SKM-1 treated with dmso at 0.1 percent for 144 hours (cell line): ENCODE measurements around the gene SPNS2.

Source experiments
- DNase-seq: peaks from one replicate; lab custom pipeline; 2025; ENCODE audit not compliant: unreplicated experiment; lab: John Stamatoyannopoulos, UW

The SPNS2 gene, protein sequence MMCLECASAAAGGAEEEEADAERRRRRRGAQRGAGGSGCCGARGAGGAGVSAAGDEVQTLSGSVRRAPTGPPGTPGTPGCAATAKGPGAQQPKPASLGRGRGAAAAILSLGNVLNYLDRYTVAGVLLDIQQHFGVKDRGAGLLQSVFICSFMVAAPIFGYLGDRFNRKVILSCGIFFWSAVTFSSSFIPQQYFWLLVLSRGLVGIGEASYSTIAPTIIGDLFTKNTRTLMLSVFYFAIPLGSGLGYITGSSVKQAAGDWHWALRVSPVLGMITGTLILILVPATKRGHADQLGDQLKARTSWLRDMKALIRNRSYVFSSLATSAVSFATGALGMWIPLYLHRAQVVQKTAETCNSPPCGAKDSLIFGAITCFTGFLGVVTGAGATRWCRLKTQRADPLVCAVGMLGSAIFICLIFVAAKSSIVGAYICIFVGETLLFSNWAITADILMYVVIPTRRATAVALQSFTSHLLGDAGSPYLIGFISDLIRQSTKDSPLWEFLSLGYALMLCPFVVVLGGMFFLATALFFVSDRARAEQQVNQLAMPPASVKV

DNA sequence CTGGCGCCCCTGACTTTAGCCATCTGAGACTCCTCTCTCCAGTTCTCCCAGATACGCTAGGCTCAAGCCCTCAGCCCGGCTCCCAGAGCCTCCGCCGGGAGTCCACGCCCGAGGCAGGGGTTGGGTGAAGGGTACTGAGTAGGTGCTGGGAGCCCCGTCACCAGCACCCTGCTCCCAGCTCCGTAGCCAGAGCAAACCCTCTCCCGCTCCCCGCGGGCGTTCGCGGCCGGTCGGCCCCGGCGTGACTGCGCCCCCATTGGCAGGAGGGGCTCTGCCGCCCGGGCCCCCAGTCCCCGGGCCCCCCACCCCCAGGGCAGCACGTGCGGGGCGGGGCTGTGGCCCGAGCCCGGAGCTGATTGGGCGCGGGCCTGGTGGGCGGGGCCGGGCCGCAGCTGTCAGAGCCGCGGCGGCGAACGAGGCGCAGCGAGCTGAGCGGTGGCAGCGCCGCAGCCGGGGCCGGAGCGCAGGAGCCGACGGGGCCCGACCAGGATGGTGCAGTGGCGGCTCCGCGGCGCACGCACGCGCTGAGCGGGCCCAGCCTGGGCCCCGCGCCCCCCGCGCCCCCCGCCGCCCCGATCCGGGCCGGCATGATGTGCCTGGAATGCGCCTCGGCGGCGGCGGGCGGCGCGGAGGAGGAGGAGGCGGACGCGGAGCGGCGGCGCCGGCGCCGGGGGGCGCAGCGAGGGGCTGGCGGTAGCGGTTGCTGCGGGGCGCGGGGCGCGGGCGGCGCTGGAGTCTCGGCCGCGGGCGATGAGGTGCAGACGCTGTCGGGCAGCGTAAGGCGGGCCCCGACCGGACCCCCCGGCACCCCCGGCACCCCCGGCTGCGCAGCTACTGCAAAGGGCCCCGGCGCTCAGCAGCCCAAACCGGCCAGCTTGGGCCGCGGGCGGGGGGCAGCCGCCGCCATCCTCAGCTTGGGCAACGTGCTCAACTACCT lies at the start of gene SPNS2:
TSS of gene SPNS2 (plus strand) at position 421 of the 937 bp plus-strand sequence. CDS start at position 588, 167 bp downstream.
- peak; percentile 34 for DNase-seq

DNA sequence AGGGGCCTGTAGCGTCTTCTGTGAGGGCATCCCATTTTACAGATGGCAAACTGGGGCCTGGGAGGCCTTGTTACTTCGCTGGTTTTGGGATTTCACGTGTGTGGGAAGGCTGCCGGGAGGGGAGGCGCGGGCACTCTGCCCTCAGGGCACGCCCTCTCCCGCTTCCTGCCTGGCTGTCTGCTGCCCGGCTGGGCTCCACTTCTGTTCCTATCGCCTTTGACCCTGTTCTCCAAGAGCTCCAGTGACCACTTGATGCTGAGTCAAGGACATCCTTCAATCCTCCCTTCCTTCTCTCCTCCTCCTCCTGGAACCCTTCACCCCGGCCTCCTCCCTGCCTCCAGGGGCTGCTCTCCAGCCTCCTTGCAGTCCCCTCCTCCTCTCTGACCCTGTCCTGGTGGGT lies 48.9 kb upstream of the SPNS2 start:
- DNase-seq, result no peak

DNA sequence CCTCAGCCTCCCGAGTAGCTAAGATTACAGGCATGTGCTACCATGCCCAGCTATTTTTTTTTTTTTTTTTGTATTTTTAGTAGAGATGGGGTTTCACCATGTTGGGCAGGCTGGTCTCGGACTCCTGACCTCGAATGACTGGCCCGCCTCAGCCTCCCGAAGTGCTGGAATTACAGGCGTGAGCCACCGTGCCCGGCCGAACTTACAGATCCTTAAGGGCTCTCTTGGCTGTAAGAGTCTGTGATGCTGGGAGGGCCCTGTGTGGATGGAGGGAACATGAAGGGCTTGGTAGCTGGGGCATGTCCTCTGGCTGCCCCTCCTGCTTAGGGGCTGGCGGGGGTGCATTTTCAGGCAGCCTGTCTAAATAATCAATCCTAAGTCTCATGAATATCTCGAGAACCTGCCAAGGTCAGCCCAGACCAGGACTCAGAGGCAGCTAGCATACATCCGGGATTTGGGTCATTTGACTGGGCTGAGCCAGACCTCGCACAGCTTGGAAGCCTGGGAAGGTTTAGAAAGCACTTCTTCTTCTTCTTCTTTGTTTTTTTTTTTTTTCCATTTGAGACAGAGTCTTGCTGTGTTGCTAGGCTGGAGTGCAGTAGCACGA lies 47.9 kb upstream of the SPNS2 start:
- no peak for DNase-seq

DNA sequence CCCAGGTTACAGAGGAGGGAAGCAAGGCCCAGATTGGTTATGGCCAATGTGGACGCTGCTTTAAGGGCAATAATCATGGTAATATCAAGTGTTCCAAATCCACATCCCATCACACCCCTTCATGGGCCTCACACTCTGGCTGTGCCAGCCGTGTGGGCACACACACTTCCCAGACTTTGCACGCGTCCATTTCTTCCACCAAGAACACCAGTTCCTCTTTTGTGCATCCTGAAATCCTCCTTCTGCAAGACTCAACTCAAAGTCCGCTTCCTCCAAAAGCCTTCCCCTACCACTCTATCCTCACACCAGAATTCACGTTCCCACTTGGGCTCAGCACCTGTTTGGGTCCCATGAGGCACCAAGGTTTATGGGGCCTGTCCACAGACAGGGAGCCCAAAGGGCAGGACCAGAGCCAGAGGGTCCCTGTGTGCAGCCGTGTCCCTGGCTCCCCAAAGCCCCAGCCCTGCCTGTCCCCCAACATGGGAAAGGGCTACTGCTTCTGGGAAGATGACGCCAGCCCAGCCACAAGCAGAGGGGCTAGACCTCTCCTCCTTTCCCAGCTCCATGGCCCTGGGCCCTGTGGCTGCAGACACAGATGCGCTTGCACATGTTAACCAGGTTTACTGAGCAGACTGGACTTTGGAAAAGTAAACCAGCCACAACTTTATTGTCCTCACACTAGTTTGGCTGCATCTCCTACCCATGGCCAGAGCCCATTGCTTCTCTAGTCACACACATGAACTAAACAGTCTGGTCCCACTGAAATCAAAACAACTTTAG lies 44.7 kb upstream of the SPNS2 start:
- DNase-seq, result no peak

DNA sequence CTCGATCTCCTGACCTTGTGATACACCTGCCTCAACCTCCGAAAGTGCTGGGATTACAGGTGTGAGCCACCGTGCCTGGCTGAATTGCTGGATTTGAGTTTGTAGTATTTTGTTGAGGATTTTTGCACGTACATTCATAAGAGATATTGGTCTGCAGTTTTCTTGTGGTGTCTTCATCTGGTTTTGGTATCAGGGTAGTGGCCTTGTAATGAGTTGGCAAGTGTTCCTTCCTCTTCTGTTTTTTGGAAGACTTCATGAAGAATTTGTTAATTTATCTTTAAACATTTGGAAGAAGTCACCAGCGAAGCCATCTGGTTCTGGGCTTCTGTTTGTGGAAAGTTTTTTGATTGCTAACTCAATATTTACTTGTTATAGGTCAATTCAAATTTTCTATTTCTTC lies 38.0 kb upstream of the SPNS2 start:
- DNase-seq, result no peak

DNA sequence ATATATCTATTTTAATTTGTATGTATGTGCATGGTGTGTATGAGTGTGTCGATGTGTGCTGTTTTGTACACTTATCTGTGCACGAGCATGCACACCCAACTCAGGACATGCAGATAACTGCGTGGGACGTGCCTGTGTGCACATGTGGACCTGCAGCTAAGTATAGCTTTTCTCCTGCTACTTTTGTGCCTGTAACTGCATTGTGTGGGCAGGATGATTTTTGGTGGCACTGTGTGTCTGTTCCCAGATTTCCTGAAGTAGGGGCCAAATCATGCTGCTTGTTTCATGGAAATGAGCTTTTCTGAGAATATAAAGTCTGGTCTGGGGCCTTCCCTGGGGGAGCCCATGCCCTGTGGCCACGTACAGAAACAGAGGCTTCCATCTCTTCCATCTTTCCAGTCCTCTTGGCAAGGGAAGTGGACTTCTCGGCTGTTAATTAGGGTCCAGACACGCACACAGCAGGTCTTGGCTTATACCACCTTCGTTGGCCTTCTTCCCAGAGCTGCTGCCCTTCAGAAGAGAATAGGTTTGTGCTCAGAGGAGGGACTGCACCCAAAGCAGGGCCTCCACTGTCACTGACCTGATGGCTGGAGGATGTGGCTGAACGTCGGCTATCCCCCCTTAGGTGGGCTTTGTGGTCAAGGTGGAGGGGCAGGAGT lies 34.7 kb upstream of the SPNS2 start:
- no peak for DNase-seq

DNA sequence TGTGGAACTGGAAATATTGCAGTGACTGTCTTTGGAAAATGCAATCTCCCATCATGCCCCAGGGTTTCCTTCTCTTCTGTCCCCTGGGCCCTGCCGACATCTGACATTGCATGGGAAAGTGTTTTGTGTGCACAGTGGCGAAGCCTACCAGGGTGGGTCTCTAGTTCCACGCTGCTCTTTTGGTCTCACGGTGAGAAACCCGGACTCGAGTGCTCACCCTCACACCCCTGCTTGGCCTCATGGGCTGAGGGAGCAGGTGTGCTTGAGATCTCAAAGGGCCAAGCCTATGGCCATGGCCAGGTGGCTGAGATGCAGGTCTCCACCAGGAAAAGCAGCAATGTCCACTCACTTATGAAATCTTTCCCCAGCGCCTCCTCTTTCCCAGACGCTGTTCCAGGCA lies 32.9 kb upstream of the SPNS2 start:
- no peak for DNase-seq

DNA sequence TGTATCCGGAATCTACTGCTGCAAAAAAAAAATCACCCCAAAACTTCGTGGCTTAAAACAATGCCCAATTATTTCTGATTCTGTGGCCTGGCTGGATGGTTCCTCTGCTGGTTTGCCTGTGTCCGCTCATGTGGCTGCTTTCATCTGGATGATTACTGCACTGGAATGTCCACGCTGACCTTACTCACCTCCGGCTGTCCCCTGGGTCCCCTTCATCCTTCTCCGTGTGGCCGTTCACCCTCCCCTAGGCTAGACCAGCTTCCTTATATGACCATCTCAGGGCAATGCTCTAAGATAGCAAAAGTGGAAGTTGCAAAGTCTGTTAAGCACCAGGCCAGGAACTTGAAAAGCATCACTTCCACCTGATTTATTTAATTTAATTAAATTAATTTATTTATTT lies 31.4 kb upstream of the SPNS2 start:
- no peak for DNase-seq

DNA sequence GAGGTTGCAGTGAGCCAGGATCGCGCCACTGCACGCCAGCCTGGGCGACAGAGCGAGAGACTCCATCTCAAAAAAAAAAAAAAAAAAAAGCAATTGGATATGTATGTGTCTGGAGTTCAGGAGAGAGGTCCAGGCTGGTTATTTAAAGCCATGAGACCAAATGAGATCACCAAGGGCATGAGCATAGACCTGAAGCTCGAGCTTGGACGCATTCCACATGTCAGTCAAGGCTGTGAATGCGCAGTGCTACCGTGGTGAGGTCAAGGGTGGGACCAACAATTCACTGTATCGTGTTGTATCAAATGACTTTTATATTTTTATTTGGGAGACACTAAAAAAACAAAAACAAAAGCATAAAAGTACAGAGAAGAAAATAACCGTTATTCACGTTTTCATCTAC lies 29.1 kb upstream of the SPNS2 start:
- no peak for DNase-seq

DNA sequence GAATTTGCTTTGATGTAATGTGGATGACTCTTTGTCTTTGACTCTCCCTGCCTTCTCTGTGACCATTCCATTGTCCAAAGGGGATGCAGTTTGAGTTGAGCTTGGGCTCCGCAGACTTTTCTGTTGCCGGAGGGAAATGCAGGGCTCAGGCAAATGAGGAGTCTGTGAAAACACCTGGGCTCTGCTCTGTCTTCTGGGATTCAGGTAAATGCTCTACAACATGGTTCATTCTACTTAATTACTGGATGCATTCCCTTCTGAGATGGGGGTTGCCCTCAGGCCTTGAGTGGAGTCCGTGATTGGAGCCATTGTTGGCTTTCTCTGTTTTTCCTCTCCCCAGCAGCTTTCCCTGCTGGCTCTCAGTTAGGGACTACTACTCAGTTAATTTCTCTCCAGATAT lies 26.4 kb upstream of the SPNS2 start:
- DNase-seq, result no peak

DNA sequence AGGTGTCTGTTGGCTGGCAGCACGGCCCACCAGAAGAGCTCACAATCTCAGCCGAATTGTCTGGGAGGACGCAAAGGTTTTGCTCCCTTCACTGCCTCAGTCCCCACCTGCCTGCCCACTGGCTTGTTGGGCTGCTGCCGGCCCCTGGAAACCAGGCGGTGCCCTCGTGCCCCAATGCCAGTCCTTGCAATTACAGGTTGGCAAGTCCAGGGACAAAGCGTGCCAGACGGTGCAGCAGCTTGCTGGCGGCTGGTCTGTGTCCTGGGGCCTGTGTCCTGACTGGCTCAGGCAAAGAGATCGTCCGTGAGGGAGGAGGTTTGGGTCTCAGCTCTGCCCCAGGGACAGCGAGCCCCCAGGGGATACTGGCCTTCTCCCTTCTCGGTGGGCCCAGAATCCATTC lies 24.6 kb upstream of the SPNS2 start:
- no peak for DNase-seq

DNA sequence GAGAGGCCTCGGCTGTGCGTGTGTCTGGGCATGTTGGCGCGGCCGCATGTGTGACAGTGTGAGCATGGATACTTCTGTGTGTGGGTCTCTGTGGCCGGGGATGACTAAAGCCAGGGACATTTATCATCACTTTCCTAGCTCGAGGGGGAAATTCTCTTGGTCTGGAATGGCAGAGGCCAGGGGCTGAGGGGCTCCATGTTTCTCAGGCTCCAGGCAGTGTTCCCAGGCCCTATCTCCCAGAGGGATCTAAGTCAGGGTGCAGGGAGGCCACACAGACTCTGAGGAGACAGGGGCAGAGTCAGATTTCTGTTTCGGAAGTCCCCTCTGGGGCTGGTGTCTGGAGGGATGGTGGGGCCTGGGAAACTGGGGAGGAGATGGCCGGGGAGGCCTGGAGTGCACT lies 23.7 kb upstream of the SPNS2 start:
- DNase-seq, result no peak

DNA sequence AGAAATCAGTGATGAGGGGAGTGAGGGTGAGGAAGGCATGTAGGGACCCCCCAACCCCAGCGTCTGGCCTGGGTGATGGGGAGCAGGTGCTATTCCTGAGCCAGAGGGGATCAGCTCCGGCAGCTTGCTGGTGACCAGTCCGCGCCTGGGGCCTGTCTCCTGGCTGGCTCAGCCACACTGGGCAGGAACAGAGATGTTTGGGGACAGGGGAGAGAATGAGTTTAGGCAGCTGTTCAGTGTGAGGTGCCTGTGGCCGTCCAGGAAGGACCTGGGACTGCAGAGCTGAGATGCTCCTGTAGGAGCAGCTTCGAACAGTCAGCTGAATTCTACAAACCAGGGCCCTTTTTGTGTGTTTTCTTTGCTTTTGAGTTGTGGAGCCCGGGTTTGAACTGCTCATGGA lies 23.2 kb upstream of the SPNS2 start:
- no peak for DNase-seq

DNA sequence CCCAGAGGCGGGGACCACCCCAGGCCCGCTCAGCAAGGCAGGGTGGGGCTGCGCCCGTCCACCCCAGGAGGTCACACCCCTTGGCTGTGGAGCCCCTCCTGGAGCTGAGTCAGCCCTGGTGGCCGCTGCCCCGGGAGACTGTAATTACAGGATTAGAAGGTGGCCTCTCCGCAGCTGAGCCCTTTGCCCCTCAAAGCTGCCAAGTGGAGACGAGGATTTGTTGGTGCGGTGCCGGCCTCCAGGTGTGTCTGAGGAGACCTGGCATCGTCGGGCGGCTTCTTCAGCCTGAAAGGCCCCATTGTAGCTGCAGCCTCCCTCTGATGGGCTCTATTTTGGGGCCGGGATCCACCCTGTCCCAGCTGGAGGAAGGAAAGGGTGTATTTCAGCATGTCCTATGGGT lies 22.7 kb upstream of the SPNS2 start:
- no peak for DNase-seq

DNA sequence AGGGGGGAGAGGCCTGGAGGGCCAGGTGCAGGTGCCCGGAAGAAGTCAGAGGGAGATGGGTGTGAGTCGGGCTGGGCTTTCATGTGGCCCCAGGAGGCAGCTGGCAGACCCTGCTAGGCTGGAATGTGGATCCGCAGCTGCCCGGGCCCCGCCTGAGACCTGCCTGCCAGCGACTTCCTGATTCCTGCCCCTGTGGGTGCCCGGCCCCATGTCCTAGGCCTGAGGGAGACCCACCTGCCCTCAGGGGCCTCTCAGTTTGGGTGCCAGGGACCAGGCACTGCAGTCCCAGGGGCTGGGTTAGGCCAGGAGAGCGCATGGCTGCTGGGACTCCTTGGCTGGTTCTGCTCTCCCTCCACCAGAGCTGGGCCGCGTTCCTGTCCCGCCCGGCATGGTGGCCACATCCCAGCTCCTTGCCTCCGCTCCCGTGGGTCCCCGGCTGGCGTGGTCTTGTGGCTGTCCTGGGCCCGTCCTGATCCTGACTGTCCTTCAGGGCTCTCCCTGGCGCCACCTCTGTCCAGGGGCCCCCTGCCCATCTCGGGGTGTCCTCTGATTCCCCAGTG lies 22.1 kb upstream of the SPNS2 start:
- DNase-seq, result no peak

DNA sequence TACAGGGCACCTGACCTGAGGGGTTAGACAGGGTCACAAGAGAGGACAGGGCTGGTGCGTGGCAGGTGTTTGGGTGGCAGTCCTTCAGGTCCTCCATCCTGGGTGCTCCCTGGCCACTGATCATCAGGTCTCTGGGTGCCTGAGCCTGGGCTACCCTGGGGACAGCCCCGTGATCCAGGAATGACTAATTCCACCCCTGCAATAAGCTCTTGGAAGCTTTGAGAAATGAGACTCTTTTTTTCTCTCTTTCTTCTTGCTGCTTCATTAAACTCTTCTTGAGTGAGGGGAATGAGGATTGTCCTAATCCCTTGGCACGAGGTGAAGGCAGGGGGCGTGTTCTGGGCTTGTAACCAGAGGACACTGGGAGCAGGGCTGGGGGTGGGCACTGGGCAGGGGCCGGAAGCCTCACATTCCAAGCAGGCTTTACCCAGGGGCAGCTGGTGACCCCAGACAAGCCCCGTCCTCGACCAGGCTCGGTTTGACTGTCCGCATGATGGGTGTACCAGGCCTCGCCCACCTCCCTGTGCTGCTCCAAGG lies 21.4 kb upstream of the SPNS2 start:
- DNase-seq, result no peak

DNA sequence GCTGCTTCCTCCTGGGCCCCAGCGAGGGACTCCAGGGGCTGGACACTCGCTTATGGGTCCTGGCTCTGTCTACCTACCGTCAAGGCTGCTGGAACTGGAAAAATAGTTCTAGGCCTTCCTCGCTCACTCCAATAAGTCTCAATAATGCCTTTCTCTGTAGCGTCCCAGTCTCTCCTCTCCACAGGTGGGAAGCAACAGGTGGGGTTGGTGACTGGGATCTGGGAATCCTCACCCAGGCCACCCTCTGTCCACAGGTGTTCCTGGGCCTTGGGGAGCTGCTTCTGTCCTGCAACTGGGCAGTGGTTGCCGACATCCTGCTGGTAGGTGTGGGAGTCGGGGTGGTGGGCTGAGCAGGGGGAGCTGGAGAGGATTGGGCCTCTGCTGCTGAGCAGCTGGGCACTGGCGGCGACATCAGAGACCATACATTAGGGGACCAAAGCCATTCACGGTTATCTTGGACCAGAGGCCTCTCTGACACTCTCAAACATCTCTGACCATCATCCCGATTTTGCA lies 20.3 kb upstream of the SPNS2 start:
- no peak for DNase-seq

DNA sequence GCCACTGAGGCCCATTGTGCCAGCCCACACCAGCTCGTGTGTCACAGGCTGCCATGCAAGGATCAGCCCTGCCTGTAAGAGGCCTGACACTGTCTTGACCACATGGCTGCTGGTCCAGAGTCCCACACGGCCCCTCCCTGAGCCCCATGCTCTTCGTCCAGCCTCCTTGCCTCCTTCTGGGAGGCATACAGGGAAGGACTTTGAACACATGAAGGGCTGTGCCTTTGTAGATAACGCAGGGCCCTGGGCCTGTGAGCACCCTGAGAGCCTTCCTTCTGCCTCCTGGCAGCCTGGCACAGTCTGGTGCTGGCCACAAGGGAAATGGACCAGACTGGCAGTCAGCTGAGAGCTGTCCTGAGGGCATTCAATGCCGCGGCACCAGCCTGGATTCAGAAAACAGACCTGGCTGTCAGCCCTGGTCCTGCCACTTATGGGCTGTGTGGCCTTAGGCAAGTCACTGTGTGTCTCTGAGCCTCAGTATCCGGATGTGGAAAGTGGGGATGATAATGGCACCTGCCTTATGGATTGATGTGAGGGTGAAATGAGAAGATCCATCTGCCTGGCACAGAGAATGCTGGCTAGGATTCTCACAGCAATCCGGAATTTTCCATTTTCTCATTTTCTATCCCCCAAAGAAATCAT lies 19.2 kb upstream of the SPNS2 start:
- no peak for DNase-seq
